Lower leg skin (tissue), 3 donors: ENCODE results near the gene ST8SIA6.

Experiments
- POLR2A ChIP-seq, 2 donors: fragments of 450-650 bp; IDR thresholded peaks; one replicate each; pipeline ENCODE4 v1.6.1; 2016 to 2017; ENCODE audit warnings: antibody characterized with exemption in 2 of 2, mild to moderate bottlenecking in 1 of 2, moderate library complexity in 1 of 2
- TF ChIP-seq, protein P1 (sequence below), 3 donors: fragments of 450-650 bp; IDR thresholded peaks; one replicate each; pipeline ENCODE4 v1.5.1; 2016; ENCODE audit warnings: antibody characterized with exemption in 3 of 3, mild to moderate bottlenecking in 3 of 3, moderate library complexity in 2 of 3

DNA sequence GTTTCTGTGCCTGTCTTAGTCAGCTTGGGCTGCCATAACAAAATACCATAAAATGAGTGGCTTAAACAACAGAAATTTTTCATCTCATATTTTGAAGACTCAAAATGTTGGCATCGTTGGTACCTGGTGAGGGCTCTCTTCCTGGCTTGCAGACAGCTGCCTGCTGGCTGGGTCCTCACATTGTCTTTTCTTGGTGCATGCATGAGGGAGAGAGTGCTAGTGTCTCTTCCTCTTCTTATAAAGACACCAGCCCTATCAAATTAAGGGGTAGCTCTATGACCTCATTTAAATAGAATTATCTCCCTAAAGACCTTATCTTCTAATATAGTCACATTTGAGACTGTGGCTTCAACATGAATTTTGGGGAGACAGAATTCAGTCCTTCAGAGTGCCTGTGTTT lies 39.9 kb downstream of the ST8SIA6 start:
- TF ChIP-seq, protein P1, sequence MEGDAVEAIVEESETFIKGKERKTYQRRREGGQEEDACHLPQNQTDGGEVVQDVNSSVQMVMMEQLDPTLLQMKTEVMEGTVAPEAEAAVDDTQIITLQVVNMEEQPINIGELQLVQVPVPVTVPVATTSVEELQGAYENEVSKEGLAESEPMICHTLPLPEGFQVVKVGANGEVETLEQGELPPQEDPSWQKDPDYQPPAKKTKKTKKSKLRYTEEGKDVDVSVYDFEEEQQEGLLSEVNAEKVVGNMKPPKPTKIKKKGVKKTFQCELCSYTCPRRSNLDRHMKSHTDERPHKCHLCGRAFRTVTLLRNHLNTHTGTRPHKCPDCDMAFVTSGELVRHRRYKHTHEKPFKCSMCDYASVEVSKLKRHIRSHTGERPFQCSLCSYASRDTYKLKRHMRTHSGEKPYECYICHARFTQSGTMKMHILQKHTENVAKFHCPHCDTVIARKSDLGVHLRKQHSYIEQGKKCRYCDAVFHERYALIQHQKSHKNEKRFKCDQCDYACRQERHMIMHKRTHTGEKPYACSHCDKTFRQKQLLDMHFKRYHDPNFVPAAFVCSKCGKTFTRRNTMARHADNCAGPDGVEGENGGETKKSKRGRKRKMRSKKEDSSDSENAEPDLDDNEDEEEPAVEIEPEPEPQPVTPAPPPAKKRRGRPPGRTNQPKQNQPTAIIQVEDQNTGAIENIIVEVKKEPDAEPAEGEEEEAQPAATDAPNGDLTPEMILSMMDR (IDR thresholded peaks at IDR 0.05) = no peak
- TF ChIP-seq POLR2A (IDR thresholded peaks at IDR 0.05) = no peak
